Effector CD8-positive, alpha-beta T cell (primary cell): Measurements from ENCODE around the gene TAPBP.
"Not testable (repeated sequence)": the region's sequence is repeated elsewhere in the genome, so short reads cannot be mapped to it uniquely, and the experiment has no call there.

Experiments
- DNase-seq: peaks from one replicate; lab custom pipeline; 2025; lab: John Stamatoyannopoulos, UW

Gene TAPBP

DNA sequence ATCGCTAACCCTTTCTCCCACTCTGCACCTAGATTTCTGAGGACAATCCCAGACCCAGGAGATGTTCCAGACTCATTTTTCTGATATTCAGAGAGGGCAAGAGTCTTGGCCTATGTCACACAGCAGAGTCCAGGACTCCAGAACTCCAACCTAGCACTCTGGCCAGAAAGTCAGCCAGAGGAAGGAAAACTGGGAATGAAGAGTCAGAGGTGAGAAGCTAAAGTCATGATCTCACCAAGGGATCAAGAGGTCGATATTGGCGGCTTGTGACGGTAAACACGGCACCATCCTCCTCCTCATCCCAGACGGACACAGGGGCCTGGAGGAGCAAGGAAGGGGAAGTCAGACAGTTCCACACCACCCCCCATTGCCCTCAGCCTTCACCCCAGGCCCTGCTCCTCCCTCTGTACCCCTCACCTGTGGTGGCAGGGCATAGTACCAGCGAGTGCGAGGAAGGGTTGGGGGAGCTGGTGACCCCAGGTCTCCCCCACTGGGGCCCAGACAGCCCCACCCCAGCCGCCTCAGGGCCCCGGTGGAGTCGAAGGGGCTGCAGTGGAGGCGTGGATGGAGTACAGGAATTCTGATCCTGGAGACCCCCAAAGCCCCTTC, 17.0 kb downstream of the TAPBP start:
- no peak for DNase-seq

DNA sequence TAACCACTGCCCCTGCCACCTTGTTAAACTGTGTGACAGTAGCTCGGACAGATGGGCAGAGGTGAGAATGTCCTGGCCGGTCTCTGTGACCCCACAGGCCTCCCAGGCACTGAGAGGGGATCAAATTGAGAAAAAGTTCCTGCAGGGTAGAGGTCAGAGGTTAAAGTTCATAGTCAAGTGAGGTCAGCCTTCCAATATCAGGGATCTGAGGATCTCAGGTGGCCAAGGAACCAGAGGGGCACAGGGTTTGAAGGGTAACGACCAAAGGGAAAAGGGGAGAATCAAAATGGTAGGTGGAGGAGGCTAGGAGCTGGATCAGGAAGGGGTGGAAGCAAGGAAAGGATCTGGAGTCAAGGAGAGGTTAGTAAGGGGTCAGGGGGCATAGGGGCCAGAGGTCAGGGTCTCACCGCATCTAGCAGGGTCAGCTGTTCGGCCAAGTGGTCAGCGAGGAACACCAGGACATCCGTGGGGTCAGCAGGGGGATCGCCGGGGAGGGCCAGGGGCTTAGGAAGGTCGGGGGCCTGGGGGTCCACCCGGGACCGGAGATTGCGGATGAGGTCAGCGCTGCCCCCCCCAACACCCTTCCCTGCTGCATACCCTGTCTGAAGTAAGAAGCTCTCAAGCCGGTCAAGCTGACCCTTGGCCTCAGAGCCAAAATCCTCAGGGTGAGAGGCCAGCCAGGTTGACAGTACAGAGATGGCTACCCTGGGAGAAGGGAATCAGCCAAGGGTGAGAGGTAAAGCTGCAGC, 18.1 kb downstream of the TAPBP start:
- no peak for DNase-seq

DNA sequence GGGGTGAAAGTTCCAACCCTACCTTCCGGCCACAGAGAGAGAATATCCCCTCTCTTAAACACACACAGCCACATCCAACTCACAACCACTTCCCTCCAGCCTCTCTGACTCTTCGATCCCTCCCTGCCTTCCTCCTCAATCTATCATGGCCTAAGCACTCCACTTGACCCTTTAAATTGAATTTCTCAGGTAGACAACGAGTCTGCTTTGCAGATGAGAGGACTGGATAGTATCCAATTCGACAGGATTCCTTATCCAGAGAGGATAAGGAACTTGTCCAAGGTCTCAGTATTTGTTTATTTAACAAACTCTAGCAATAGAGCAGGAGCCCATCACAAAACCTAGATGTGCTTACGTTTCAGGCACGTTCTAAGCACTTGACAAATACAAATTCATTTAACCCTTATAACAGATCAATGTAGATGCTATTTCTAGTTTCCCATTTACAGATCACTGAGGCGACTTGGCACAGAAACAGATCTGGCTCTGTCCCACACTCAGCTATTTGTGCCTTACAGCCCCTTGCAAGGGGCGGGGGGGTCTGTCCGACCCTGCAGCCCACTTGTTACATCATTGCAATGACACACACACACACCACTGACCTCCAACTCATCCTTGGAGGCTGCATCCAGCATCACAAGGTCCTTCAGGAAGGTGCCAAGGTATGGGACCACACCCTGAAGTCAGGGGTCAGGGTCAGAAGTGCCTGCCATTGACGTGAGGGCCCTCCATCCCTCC, 19.6 kb downstream of the TAPBP start:
- DNase-seq, result no peak

DNA sequence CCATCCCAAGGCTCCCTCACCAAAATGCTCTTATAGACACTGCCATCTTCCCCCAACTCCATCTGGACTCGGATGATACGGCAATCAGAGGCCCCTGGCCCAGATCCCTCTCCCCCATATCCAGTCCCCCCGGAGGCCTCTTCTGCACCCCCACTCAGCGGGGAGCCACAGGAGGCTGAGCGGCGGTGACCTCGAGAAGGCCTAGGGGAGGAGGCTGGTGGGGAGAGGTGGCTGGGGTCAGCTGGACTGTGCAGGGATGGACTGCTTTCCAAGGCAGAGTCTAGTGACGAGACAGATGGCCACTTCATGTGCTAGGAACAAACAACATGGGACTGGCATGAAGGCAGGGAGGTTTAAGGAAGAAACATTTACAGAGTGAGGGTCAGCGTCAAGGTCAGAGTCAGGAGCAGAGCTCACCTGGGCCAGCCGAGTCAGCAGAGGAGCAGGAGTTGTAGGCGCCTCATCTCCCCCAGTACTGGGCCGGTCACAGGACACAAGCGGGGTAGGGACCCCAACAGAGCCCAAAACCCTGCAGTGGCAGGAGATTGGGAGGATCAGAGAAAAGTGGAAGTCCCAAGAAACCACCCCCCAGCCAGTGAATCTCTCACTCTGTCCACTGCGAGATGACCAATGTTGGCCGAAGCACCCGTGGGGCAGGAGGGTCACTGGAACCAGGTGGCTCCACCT, 20.7 kb downstream of the TAPBP start:
- DNase-seq, result no peak

DNA sequence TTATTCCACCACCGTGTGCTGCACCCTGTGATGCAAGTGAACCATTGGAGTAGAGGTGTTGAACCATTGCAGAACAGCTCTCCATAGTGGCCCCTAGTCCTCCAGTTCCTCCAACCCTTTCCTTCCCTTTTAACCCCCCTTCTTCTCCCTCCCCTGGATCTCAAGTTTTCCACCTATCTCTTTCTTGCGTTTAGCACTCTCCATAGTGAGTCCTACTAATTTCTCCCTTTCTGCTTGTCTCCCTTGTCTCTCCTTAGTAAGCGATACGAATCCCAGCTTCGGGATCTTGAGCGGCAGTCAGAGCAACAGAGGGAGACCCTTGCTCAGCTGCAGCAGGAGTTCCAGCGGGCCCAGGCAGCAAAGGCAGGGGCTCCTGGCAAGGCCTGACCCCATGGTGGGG, 23.4 kb downstream of the TAPBP start:
- no peak for DNase-seq

DNA sequence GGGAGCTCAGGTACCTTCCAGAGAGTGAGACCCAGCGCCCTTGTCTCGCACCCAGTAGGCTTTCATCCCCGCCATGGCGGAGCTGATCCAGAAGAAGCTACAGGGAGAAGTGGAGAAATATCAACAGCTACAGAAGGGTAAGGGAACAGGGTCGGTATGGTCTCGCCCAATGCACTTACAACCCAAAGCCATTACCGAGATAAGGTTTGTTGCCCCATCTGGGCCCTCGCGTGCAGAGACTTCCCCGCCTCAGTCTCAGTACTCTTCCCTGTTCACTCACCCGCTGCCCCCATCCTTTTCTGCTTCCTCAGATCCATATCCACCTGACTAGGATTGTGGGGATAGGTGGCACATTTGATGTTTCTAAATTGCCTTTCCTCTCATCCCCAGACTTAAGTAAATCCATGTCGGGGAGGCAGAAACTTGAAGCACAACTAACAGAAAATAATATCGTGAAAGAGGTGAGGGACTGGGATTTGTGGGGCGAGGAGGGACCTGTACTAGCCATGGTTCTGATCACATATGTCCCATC, 24.0 kb downstream of the TAPBP start:
- DNase-seq, result no peak

DNA sequence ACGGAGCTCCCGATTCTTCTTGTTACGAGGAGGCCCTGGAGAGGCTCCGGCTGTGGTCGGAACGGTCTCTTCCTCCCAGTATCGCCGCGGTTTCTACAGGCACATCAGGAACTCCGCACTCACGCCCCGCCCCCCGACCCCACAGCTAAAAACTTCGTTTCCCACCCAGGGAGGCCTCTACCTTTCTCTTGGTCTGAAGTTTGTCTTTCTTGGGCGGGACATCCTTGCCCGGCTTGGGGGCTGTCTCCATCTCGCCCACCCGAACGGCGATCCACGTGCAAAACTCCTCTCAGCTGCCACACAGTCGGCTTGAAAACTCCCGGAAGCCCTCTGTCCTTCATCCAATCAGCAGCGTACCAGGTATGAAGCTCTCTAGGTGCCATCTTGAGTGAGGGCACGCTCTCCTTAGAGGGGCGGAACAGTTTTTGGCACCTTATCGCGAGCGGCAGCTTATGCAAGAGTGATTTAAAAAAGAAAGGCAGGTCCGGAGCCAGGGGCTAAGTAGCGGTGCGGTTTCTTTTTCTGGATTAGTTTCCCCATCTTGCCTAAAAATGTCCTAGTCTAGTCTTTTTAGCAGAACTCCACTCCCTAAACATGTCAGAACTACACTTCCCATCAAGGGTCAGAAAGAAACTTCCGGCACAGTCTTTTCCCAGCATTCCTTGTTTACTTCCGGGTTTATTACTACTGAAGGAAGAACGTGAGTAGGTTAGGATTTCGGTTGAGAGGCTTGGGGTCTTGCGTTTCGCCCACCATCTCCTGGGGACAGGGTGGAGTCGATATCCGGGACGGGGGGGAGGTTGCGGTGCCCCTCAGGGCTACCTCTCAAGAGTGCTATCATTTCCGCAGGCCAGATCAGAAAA, 24.7 kb downstream of the TAPBP start, which contains the start of the genes PFDN6 and WDR46:
Gene PFDN6 (plus strand): TSS at position 681 of the 863 bp plus-strand sequence. CDS start 256 bp downstream, outside the sequence.
Gene WDR46 (minus strand): TSS at position 319 of the 863 bp plus-strand sequence. CDS start 69 bp downstream, at position 250.
- DNase-seq, result peak; percentile 69

DNA sequence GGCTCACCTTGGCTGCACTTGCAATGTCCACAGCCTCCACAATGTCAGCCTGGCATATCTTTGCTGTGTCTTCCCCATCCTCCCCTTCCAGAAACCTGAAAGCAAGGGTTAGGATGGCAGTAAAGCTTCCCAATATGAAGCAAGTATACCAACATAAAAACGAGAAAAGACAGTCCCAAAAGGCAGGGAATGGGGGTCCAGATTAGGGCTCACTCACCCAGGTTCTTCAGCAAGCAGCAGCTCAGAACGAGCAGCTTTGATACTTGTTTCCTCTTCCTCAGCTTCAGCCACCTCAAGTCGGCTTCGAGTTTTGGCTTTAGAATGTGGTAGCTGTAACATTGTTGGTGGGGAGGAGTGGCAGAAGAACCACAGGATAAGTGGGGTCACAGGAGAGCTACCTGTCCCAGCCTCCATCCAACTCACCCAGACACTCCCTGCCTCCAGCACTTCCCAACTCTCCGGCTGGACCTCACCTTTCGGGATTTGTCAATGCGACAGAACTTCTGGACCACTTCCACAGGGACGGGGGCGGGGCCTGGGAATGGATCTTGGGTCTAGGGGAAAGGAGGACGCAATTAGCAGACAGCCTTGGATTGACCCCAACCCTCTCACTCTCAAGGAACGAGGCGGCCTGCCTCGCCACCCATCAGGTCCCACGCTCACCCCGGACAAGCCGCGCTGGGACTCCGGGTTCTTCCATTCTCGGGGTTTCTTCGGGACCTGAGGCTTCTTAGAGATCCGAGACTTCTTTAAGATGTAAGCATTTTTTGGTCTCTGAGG, 25.5 kb downstream of the TAPBP start:
- DNase-seq, result no peak

DNA sequence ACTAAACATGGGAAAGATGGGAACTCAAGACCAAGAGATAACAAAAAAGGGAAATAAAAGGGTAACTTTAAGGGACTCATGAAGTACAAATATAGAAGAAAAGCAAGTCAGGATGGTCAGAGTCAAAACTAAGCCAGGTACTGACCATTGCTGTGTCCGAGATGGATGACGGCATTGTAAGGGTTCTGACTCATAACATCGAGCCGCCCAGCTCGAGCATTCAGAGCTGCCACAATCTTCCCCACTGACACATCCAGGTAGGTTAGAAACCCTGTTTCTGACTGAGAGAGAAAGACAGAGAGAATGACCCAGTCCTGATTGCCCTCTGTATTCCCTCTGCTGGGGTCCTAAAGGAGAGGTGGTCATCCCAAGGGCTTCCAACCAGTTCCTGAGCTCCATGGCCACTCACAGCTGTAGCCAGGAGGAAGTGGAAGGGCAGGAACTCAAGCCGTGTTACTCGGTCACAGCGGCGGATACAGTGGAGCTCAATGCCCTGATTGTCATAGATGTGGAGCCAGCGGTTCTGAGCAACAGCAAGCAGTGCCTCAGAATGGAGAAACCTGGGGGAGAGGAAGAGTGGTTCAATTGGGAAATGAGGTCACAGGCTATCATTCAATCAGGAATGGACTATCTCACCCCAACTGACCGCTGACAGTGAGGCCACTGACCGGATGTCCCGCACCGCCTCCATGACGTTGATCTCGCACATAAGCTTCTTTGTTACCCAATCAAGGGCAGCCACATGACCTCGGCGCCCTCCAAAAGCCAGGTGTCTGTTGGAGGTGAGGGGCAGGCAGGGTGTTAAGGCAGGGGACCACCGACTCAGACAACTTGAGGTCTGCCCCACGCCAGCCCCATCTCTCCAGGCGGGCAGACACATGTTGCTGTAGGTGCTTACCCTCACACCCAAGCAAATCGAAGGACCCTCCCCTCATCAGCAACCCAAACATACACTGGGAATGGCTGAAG, 26.6 kb downstream of the TAPBP start:
- no peak for DNase-seq

DNA sequence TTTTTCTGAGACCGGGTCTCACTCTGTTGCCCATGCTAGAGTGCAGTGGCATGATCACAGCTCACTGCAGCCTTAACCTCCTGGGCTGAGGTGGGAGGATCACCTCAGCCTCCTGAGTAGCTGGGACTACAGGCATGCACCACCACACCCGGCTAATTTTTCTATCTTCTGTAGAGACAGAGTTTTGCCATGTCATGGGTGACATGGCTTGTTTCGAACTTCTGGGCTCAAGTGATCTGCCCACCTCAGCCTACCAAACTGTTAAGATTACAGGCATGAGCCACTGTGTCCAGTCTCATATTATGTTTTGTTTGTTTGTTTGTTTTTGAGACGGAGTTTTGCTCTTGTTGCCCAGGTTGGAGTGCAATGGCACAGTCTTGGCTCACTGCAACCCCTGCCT, 28.7 kb downstream of the TAPBP start:
- not testable (repeated sequence) for DNase-seq

DNA sequence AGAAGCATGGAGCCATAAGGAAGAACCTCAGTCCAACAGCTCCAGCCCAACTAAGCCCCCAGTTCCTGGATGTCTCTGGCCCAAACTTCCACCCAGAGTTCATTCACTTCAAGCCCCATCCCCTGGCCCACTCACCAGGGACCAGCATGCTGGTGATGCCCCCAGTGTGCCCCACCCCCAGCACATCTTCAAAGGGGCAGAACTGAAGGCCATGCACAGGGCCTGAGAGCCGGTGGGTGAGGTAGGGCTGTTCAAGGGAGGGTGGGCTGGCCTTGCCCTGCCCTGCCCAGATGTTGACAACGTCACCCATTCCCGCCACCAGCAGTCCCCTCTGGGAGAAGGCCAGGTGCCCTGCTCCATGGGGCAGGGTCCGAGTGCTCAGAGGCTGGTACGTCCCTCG, 33.3 kb downstream of the TAPBP start:
- DNase-seq, result no peak

DNA sequence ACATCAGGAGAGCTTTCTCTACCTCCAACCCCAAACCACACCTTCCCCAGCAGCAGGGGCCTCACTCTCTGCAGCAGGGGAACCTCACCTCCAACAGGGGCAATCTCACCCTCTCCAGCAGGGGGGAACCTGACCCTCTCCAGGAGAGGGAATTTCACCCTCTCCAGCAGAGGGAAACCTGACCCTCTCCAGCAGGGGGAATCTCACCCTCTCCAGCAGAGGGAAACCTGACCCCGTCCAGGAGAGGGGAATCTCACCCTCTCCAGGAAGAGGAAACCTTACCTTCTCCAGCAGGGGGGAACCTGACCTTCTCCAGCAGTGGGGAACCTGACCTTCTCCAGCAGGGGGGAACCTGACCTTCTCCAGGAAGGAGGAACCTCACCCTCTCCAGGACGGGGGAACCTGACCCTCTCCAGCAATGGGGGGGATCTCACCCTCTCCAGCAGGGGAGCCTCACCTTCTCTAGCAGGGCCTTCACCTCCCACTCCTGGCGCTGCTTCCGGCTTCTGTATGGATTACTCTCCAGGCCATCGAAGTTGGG, 33.8 kb downstream of the TAPBP start:
- peak; percentile 14 for DNase-seq

DNA sequence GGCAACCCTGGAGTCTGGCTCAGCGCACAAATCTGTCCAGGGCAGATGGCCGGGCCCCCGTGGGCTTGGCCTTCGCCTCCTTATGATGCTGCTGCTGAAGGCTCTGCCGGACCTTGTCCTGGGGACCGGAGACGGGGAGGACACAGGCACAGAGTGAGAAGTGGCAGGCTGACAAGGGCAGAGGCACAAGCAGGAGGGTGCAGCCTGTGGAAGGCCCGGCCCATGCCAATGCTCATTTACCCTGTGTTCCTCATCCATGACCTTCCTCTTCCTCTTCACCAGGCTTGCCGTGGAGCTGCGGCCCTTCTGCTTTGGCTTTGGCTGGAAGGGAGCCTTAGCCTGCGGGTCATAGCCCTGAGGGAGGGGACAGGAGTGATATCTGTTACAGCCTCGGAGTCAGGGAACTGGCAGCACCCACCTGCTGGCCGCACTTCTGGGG, 34.6 kb downstream of the TAPBP start:
- no peak for DNase-seq

DNA sequence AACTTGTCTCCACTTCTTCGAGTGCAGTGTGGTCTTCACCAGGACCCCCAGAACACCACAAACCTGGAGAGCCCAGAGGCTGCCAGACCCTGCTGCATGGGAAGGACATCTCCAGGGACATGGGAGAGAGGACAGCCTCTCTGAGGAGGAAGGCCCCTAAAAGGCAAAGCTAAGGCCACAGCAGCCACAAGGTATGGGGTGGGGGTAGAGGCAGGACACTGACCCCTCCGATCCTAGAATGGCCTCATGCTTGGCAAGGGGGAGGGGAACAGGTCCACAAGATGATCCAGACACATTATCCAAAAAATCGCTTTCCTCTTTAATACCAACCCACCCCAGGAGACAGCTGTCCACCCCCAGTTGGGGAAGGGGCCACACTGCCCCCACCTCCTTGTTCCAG, 35.1 kb downstream of the TAPBP start:
- DNase-seq, result no peak

DNA sequence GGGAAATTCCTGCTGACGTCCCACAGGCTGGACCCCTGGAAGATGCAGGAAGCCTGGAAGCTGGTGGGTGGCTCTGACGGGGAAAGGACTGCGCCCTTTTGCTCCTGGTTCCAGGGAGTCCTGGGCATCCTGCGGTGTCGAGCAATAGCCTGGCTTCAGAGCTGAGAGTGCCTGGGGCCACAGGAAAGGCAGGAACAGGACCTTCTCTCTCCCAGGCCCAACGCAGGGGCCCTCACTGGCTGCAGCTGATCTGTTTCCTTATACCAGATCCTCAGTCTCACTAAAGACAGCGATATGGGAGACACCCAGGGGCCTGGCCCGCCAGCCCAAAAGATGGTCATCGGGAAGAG, 35.5 kb downstream of the TAPBP start:
- no peak for DNase-seq

DNA sequence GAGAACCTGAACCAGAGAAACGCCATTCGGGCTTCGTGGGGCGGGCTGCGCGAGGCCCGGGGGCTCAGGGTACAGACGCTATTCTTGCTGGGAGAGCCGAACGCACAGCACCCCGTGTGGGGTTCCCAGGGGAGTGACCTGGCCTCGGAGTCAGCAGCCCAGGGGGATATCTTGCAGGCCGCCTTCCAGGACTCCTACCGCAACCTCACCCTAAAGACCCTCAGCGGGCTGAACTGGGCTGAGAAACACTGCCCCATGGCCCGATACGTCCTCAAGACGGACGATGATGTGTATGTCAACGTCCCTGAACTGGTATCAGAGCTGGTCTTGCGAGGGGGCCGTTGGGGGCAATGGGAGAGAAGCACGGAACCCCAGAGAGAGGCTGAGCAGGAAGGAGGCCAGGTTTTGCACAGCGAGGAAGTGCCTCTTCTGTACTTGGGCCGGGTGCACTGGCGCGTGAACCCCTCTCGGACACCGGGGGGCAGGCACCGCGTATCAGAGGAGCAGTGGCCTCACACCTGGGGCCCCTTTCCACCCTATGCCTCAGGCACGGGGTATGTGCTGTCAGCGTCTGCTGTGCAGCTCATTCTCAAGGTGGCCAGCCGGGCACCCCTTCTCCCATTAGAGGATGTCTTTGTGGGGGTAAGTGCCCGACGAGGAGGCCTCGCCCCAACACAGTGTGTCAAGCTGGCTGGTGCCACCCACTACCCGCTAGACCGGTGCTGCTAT, 36.1 kb downstream of the TAPBP start:
- DNase-seq, result peak; percentile 16

DNA sequence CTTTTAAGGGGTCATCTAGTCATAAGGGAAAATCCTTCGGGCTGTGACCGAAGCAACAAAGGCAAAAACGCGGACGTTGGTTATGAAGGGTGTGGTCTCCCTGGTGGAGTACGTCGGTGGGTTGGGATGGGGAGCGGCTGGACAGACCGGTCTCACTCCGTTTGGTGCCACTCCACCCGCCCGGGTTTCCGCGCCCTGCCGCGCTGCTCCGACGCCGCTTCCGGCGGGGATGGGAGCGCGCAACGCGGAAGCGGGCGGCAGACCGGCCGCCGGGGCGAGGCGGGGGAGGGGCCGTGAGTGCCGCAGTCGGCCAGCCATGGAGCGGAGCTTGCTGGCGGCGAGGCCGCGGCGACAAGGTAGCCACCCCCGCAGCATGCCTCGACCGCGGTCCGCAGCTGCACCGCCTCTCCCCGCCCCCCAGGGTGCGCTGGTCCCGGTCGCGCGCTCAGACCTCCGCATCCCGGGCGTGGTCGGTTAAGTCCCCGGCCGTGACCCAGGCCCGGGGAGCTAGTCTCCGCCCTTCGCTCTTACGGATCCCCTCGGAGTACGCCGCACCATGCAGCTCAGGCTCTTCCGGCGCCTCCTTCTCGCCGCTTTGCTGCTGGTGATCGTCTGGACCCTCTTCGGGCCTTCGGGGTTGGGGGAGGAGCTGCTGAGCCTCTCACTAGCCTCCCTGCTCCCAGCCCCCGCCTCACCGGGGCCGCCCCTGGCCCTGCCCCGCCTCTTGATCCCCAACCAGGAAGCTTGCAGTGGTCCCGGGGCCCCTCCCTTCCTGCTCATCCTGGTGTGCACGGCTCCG, 36.8 kb downstream of the TAPBP start, which contains the start of gene B3GALT4:
Gene B3GALT4 (plus strand): TSS at position 260 of the 799 bp plus-strand sequence. CDS start 297 bp downstream, at position 557.
- DNase-seq, result peak; percentile 56
